ENCODE measurements around the gene EIF2A. TPM values are rescaled to one million over a fixed set of nuclear protein-coding genes. Genes with fewer than 3 reads are reported as not detected.
"Not testable (repeated sequence)": the region's sequence is repeated elsewhere in the genome, so short reads cannot be mapped to it uniquely, and the experiment has no call there.

EIF2A gene
- total RNA-seq: 10 to 100 TPM; 72.8 to 82.7 TPM
- 10 to 100 TPM; 76.4 to 95.5 TPM for polyA plus RNA-seq
- long read RNA-seq, donor 1, transcript EIF2A-203 (14 exons, 2,198 nt): major isoform, 248 of 328 reads
- long read RNA-seq, donor 1, transcript EIF2A-214 (13 exons, 1,913 nt): minor isoform, 5 of 328 reads
- long read RNA-seq, donor 1, partial matches to known transcripts: 47 of 328 reads
- long read RNA-seq, donor 1, other reads (novel, unspliced or antisense): 24 of 328 reads
- long read RNA-seq, donor 2, transcript EIF2A-203 (14 exons, 2,198 nt): major isoform, 37 of 46 reads
- long read RNA-seq, donor 2, partial matches to known transcripts: 5 of 46 reads
- long read RNA-seq, donor 2, other reads (novel, unspliced or antisense): 4 of 46 reads

- peak; percentile 99 for ATAC-seq (ENCODE audit: low FRiP score)
- Histone ChIP-seq H3K4me1 (ENCODE audit: control insufficient read depth in 1 of 2, insufficient read depth in 2 of 2, low read length in 2 of 2) (peaks cover 0 to 6% of the 10 kb centered on the region in 2 donors), H3K36me3 (ENCODE audit: control insufficient read depth in 1 of 2, insufficient read depth in 2 of 2, low read length in 1 of 2) (no peaks in the 10 kb centered on the region), H3K9me3 (ENCODE audit: control insufficient read depth, low read length) (no peaks in the 10 kb centered on the region), H3K27me3 (ENCODE audit: control insufficient read depth in 1 of 2, insufficient read depth in 2 of 2, low read length in 1 of 2) (no peaks in the 10 kb centered on the region), H3K27ac (ENCODE audit: low read depth in 1 of 2, low read length in 2 of 2) (peak within 1 kb of the TSS; percentile 61 to 89), H3K4me3 (ENCODE audit: low read length in 2 of 2) (peak within 1 kb of the TSS; percentile 90 to 95)
- peak; percentile 99 for DNase-seq
- WGBS, 2 donors: 0% methylated on average over 85 to 86 of the region's 86 CpGs
- intact Hi-C loops (cut with DNase I): loop anchor here in 1 of 2 donors (2.0 to 10.0 kb wide), 4 partner anchors 56 to 216 kb away; partner anchors contain the start of genes ERICH6, SELENOT, SIAH2 and TSC22D2
Measured at GRCh38 chr3:150546226-150547044, at the start of gene EIF2A, which contains the start of gene SERP1. Gene EIF2A, plus strand, starts transcription at chr3:150546787. Its CDS starts 16 bp downstream, at chr3:150546803. Gene SERP1, minus strand, starts transcription at chr3:150546496. Its CDS starts 361 bp downstream, at chr3:150546135.

GRCh38 chr3:150497956-150498355, 48.6 kb upstream of the EIF2A start:
- H3K27me3 ChIP-seq (ENCODE audit: control insufficient read depth in 1 of 2, insufficient read depth in 2 of 2, low read length in 1 of 2): no peaks in the 10 kb centered on the region
- H3K9me3 ChIP-seq (ENCODE audit: control insufficient read depth, low read length): no peaks in the 10 kb centered on the region
- 66 to 74% methylated on average over 2 of the region's 2 CpGs for WGBS, 2 donors
- ATAC-seq (ENCODE audit: low FRiP score) (no peak), DNase-seq (no peak)
- no peak overlapping the region for H3K4me3 ChIP-seq (ENCODE audit: low read length in 2 of 2)
- no peaks in the 10 kb centered on the region for H3K36me3 ChIP-seq (ENCODE audit: control insufficient read depth in 1 of 2, insufficient read depth in 2 of 2, low read length in 1 of 2)
- H3K27ac ChIP-seq (ENCODE audit: low read depth in 1 of 2, low read length in 2 of 2): no peak overlapping the region
- no peaks in the 10 kb centered on the region for H3K4me1 ChIP-seq (ENCODE audit: control insufficient read depth in 1 of 2, insufficient read depth in 2 of 2, low read length in 2 of 2)
- intact Hi-C loops (cut with DNase I): loop anchor here (2.0 to 10.0 kb wide), 7 partner anchors 86 to 563 kb away; no protein-coding TSS in a partner anchor

- intact Hi-C loops (cut with DNase I); H3K36me3 ChIP-seq (ENCODE audit: control insufficient read depth in 1 of 2, insufficient read depth in 2 of 2, low read length in 1 of 2); DNase-seq; H3K9me3 ChIP-seq (ENCODE audit: control insufficient read depth, low read length); H3K4me1 ChIP-seq (ENCODE audit: control insufficient read depth in 1 of 2, insufficient read depth in 2 of 2, low read length in 2 of 2); H3K4me3 ChIP-seq (ENCODE audit: low read length in 2 of 2); H3K27ac ChIP-seq (ENCODE audit: low read depth in 1 of 2, low read length in 2 of 2); H3K27me3 ChIP-seq (ENCODE audit: control insufficient read depth in 1 of 2, insufficient read depth in 2 of 2, low read length in 1 of 2); ATAC-seq (ENCODE audit: low FRiP score): not testable (repeated sequence)
- WGBS, 2 donors: 97% methylated on average over 1 of the region's 1 CpG
Measured at GRCh38 chr3:150500960-150501359, 45.6 kb upstream of the EIF2A start.

GRCh38 chr3:150503402-150504099, 43.0 kb upstream of the EIF2A start:
- Histone ChIP-seq H3K4me3 (ENCODE audit: low read length in 2 of 2) (no peak overlapping the region), H3K4me1 (ENCODE audit: control insufficient read depth in 1 of 2, insufficient read depth in 2 of 2, low read length in 2 of 2) (no peaks in the 10 kb centered on the region), H3K9me3 (ENCODE audit: control insufficient read depth, low read length) (no peaks in the 10 kb centered on the region), H3K27me3 (ENCODE audit: control insufficient read depth in 1 of 2, insufficient read depth in 2 of 2, low read length in 1 of 2) (no peaks in the 10 kb centered on the region), H3K36me3 (ENCODE audit: control insufficient read depth in 1 of 2, insufficient read depth in 2 of 2, low read length in 1 of 2) (no peaks in the 10 kb centered on the region), H3K27ac (ENCODE audit: low read depth in 1 of 2, low read length in 2 of 2) (no peak overlapping the region)
- DNase-seq: no peak
- 83 to 90% methylated on average over 5 of the region's 5 CpGs for WGBS, 2 donors
- no peak for ATAC-seq (ENCODE audit: low FRiP score)
- intact Hi-C loops (cut with DNase I): no loop called here

- no peaks in the 10 kb centered on the region for H3K9me3 ChIP-seq (ENCODE audit: control insufficient read depth, low read length)
Measured at GRCh38 chr3:150504483-150504882, 42.1 kb upstream of the EIF2A start.

DNA sequence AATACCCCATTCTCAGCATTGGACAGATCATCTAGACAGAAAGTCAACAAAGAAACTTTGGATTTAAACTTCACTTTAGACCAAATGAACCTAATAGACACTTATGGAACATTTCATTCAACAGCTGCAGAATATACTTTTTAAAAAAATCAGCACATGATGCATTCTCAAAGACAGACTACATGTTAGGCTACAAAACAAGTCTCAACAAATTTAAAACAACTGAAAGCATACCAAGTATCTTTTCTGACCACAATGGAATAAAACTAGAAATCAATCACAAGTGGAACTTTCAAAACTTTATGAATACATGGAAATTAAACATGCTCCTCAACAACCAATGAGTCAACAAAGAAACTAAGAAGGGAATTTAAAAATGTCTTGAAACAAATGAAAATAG, 38.2 kb upstream of the EIF2A start:
- intact Hi-C loops (cut with DNase I): no loop called here
- H3K4me3 ChIP-seq (ENCODE audit: low read length in 2 of 2): no peak overlapping the region
- no peak for ATAC-seq (ENCODE audit: low FRiP score)
- H3K27ac ChIP-seq (ENCODE audit: low read depth in 1 of 2, low read length in 2 of 2): no peak overlapping the region
- H3K4me1 ChIP-seq (ENCODE audit: control insufficient read depth in 1 of 2, insufficient read depth in 2 of 2, low read length in 2 of 2): no peaks in the 10 kb centered on the region
- no peaks in the 10 kb centered on the region for H3K9me3 ChIP-seq (ENCODE audit: control insufficient read depth, low read length)
- no peaks in the 10 kb centered on the region for H3K27me3 ChIP-seq (ENCODE audit: control insufficient read depth in 1 of 2, insufficient read depth in 2 of 2, low read length in 1 of 2)
- no peaks in the 10 kb centered on the region for H3K36me3 ChIP-seq (ENCODE audit: control insufficient read depth in 1 of 2, insufficient read depth in 2 of 2, low read length in 1 of 2)
- DNase-seq: no peak

More at GRCh38 chr3:150504483-150504882, 42.1 kb upstream of the EIF2A start:
- Histone ChIP-seq H3K27me3 (ENCODE audit: control insufficient read depth in 1 of 2, insufficient read depth in 2 of 2, low read length in 1 of 2) (no peaks in the 10 kb centered on the region), H3K36me3 (ENCODE audit: control insufficient read depth in 1 of 2, insufficient read depth in 2 of 2, low read length in 1 of 2) (no peaks in the 10 kb centered on the region), H3K4me3 (ENCODE audit: low read length in 2 of 2) (no peak overlapping the region), H3K4me1 (ENCODE audit: control insufficient read depth in 1 of 2, insufficient read depth in 2 of 2, low read length in 2 of 2) (no peaks in the 10 kb centered on the region), H3K27ac (ENCODE audit: low read depth in 1 of 2, low read length in 2 of 2) (no peak overlapping the region)
- intact Hi-C loops (cut with DNase I): no loop called here
- 87 to 92% methylated on average over 3 of the region's 3 CpGs for WGBS, 2 donors
- DNase-seq (no peak), ATAC-seq (ENCODE audit: low FRiP score) (no peak)

DNA sequence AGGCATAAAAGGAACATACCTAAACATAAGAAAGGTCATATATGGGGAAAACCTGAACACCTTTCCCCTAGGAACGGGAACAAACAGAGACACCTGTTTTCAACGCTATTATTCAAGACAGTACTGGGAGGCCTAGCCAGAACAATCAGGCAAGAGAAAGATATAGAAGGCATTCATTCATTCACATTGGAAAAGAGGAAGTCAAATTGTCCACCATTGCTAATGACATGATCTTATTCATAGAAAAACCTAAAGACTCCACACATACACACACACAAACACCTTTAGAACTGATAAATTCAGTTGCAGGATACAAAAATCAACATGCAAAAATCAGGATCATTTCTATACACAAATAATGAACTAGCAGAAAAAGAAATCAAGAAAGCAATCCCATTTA, 36.8 kb upstream of the EIF2A start:
- Histone ChIP-seq H3K9me3 (ENCODE audit: control insufficient read depth, low read length) (no peaks in the 10 kb centered on the region), H3K4me3 (ENCODE audit: low read length in 2 of 2) (no peak overlapping the region), H3K36me3 (ENCODE audit: control insufficient read depth in 1 of 2, insufficient read depth in 2 of 2, low read length in 1 of 2) (no peaks in the 10 kb centered on the region), H3K4me1 (ENCODE audit: control insufficient read depth in 1 of 2, insufficient read depth in 2 of 2, low read length in 2 of 2) (no peaks in the 10 kb centered on the region), H3K27me3 (ENCODE audit: control insufficient read depth in 1 of 2, insufficient read depth in 2 of 2, low read length in 1 of 2) (no peaks in the 10 kb centered on the region), H3K27ac (ENCODE audit: low read depth in 1 of 2, low read length in 2 of 2) (no peak overlapping the region)
- 94 to 98% methylated on average over 2 of the region's 2 CpGs for WGBS, 2 donors
- no peak for DNase-seq
- ATAC-seq (ENCODE audit: low FRiP score): no peak
- intact Hi-C loops (cut with DNase I): no loop called here

DNA sequence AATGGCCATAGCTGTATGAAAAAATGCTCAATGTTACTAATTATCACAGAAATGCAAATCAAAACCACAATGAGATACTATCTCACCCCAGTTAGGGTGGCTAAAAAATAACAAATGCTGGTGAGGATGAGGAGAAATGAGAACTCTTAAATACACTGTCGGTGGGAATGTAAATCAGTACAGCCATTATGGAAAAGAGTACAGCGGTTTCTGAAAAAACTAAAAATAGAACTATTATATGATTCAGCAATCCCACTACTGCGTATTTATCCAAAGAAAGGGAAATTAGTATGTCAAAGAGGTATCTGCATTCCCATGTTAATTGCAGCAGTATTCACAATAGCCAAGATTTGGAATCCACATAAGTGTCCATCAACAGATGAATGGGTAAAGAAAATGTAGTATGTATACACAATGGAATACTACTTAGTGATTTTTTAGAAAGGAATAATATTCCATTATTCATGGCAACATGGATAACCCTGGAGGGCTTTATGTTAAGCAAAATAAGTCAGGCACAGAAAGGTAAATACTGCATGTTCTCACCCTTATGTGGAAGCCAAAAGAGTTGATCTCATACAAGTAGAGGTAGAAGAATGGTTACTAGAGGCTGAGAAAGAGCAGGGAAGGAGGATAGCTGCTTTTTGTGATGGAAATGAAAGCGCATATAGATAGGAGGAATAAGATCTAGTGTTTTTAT, 35.3 kb upstream of the EIF2A start:
- Histone ChIP-seq H3K36me3 (ENCODE audit: control insufficient read depth in 1 of 2, insufficient read depth in 2 of 2, low read length in 1 of 2) (no peaks in the 10 kb centered on the region), H3K4me3 (ENCODE audit: low read length in 2 of 2) (no peak overlapping the region), H3K4me1 (ENCODE audit: control insufficient read depth in 1 of 2, insufficient read depth in 2 of 2, low read length in 2 of 2) (no peaks in the 10 kb centered on the region), H3K27ac (ENCODE audit: low read depth in 1 of 2, low read length in 2 of 2) (no peak overlapping the region), H3K9me3 (ENCODE audit: control insufficient read depth, low read length) (no peaks in the 10 kb centered on the region), H3K27me3 (ENCODE audit: control insufficient read depth in 1 of 2, insufficient read depth in 2 of 2, low read length in 1 of 2) (no peaks in the 10 kb centered on the region)
- ATAC-seq (ENCODE audit: low FRiP score) (no peak), DNase-seq (no peak)
- intact Hi-C loops (cut with DNase I): no loop called here
- WGBS, 2 donors: 70 to 79% methylated on average over 4 of the region's 4 CpGs
